COR-L47 (cell line): ENCODE results near the gene HBD.

Source experiments
- DNase-seq: peaks from one replicate; lab custom pipeline; 2025; lab: John Stamatoyannopoulos, UW

Gene HBD

GRCh38 chr11:5232176-5232575 is 2.1 kb downstream of the HBD start:
- DNase-seq = no peak

- DNase-seq = no peak
Observed at GRCh38 chr11:5231111-5231510, 3.2 kb downstream of the HBD start.

- no peak for DNase-seq
Observed at GRCh38 chr11:5230266-5230665, 4.0 kb downstream of the HBD start.

- no peak for DNase-seq
Observed at GRCh38 chr11:5229796-5230195, 4.5 kb downstream of the HBD start.

- no peak for DNase-seq
Observed at GRCh38 chr11:5229356-5229755, 4.9 kb downstream of the HBD start.

- no peak for DNase-seq
Observed at GRCh38 chr11:5228124-5228523, 6.2 kb downstream of the HBD start.

GRCh38 chr11:5227681-5228080 is 6.6 kb downstream of the HBD start:
- no peak for DNase-seq

GRCh38 chr11:5226732-5227310 is 7.5 kb downstream of the HBD start, which contains the start of gene HBB:
Gene HBB, minus strand, starts transcription at chr11:5227071. Its CDS starts 50 bp downstream, at chr11:5227021.
- DNase-seq = no peak

- no peak for DNase-seq
Observed at GRCh38 chr11:5225480-5225871, 8.8 kb downstream of the HBD start.

GRCh38 chr11:5224538-5225479 is 9.5 kb downstream of the HBD start:
- DNase-seq = no peak

- DNase-seq = no peak
Observed at GRCh38 chr11:5223686-5224085, 10.6 kb downstream of the HBD start.

- no peak for DNase-seq
Observed at GRCh38 chr11:5223146-5223545, 11.1 kb downstream of the HBD start.

GRCh38 chr11:5210376-5210885 is 23.9 kb downstream of the HBD start:
- DNase-seq = no peak

- peak; percentile 1 for DNase-seq
Observed at GRCh38 chr11:5204787-5205186, 29.5 kb downstream of the HBD start.

GRCh38 chr11:5203366-5203765 is 30.9 kb downstream of the HBD start:
- no peak for DNase-seq

GRCh38 chr11:5200582-5200981 is 33.7 kb downstream of the HBD start, which contains the start of gene OR51V1:
Gene OR51V1, minus strand, starts transcription at chr11:5200682. Its CDS starts 0 bp downstream, at chr11:5200682.
- no peak for DNase-seq

- no peak for DNase-seq
Observed at GRCh38 chr11:5198285-5198684, 36.0 kb downstream of the HBD start.

- DNase-seq = no peak
Observed at GRCh38 chr11:5197536-5197935, 36.7 kb downstream of the HBD start.

GRCh38 chr11:5196731-5197130 is 37.6 kb downstream of the HBD start:
- DNase-seq = no peak

GRCh38 chr11:5196067-5196466 is 38.2 kb downstream of the HBD start:
- no peak for DNase-seq

GRCh38 chr11:5192738-5193137 is 41.5 kb downstream of the HBD start:
- DNase-seq = no peak

GRCh38 chr11:5188201-5188600 is 46.1 kb downstream of the HBD start:
- DNase-seq = no peak
